Head of caudate nucleus (tissue), 42 donors: Measurements from ENCODE around the gene VOPP1.

Experiments
- DNase-seq, 42 donors: peaks; one replicate each; pipeline versions ENCODE4 v3.0.0 to v3.0.0-alpha.2; 2020 to 2021; ENCODE audit warnings: mixed read lengths in 7 of 42
- intact Hi-C: fragments of 100-400 bp; cut with DNase I; formaldehyde crosslinking; loops from one replicate; pipeline ENCODE4 v1.15.0; 2022

Gene VOPP1

GRCh38 chr7:55558962-55559920 lies 13.1 kb downstream of the VOPP1 start:
- DNase-seq = no peak
- intact Hi-C loops = no loop called here

GRCh38 chr7:55557666-55558188 lies 14.6 kb downstream of the VOPP1 start:
- peak in 1 of 42 donors; percentile 24 for DNase-seq
- intact Hi-C loops = no loop called here

GRCh38 chr7:55556492-55556891 lies 15.8 kb downstream of the VOPP1 start:
- DNase-seq = peak in 2 of 42 donors; percentile 3 to 4
- intact Hi-C loops = no loop called here

GRCh38 chr7:55556031-55556430 lies 16.3 kb downstream of the VOPP1 start:
- intact Hi-C loops = no loop called here
- DNase-seq = peak in 1 of 42 donors; percentile 1

GRCh38 chr7:55555160-55555559 lies 17.1 kb downstream of the VOPP1 start:
- intact Hi-C loops = no loop called here
- DNase-seq = no peak

- intact Hi-C loops = no loop called here
These were observed 18.3 kb downstream of the VOPP1 start for GRCh38 chr7:55554038-55554437.

GRCh38 chr7:55553024-55553345 lies 19.3 kb downstream of the VOPP1 start:
- intact Hi-C loops = no loop called here
- no peak for DNase-seq

More at GRCh38 chr7:55554038-55554437, 18.3 kb downstream of the VOPP1 start:
- DNase-seq = no peak

GRCh38 chr7:55552320-55553023 lies 19.8 kb downstream of the VOPP1 start:
- intact Hi-C loops = no loop called here
- DNase-seq = peak in 40 of 42 donors; percentile 33 to 91 (median 65)

GRCh38 chr7:55550841-55551537 lies 21.3 kb downstream of the VOPP1 start:
- DNase-seq = no peak
- intact Hi-C loops = no loop called here

- intact Hi-C loops = no loop called here
- no peak for DNase-seq
These were observed 22.2 kb downstream of the VOPP1 start for GRCh38 chr7:55550010-55550663.

GRCh38 chr7:55549457-55549856 lies 22.8 kb downstream of the VOPP1 start:
- intact Hi-C loops = no loop called here

GRCh38 chr7:55548295-55548731 lies 24.0 kb downstream of the VOPP1 start:
- no peak for DNase-seq
- intact Hi-C loops = no loop called here

More at GRCh38 chr7:55549457-55549856, 22.8 kb downstream of the VOPP1 start:
- DNase-seq = no peak

- intact Hi-C loops = no loop called here
- DNase-seq = peak in 36 of 42 donors; percentile 18 to 87 (median 56)
These were observed 25.5 kb downstream of the VOPP1 start for GRCh38 chr7:55546814-55547213.

GRCh38 chr7:55545496-55545895 lies 26.8 kb downstream of the VOPP1 start:
- intact Hi-C loops = no loop called here
- peak in 4 of 42 donors; percentile 31 to 68 (median 48) for DNase-seq

- DNase-seq = no peak
- intact Hi-C loops = no loop called here
These were observed 32.0 kb downstream of the VOPP1 start for GRCh38 chr7:55540226-55540858.

GRCh38 chr7:55539380-55539779 lies 32.9 kb downstream of the VOPP1 start:
- DNase-seq = no peak
- intact Hi-C loops = no loop called here

GRCh38 chr7:55538538-55538937 lies 33.8 kb downstream of the VOPP1 start:
- intact Hi-C loops = no loop called here
- no peak for DNase-seq

GRCh38 chr7:55537458-55537990 lies 34.8 kb downstream of the VOPP1 start:
- intact Hi-C loops = no loop called here
- no peak for DNase-seq
